HG03280 (cell line): Measurements from ENCODE around the gene SYCP2L.

Experiments used
- ATAC-seq: cut with Tn5 transposase; IDR thresholded peaks from one replicate; pipeline ENCODE4 v1.9.1; 2021; ENCODE audit warnings: mild to moderate bottlenecking, moderate library complexity; ENCODE audit not compliant: unreplicated experiment

The SYCP2L gene

GRCh38 chr6:11006061-11006460, 119.2 kb downstream of the SYCP2L start:
- no peak for ATAC-seq

GRCh38 chr6:11007715-11008608, 121.1 kb downstream of the SYCP2L start:
- no peak for ATAC-seq

- no peak for ATAC-seq
Measured at GRCh38 chr6:11008821-11009220, 122.0 kb downstream of the SYCP2L start.

- peak; percentile 57 for ATAC-seq
Measured at GRCh38 chr6:11009353-11009752, 122.5 kb downstream of the SYCP2L start.

GRCh38 chr6:11011787-11012234, 125.0 kb downstream of the SYCP2L start:
- ATAC-seq, result no peak

GRCh38 chr6:11012295-11012754, 125.5 kb downstream of the SYCP2L start:
- no peak for ATAC-seq

GRCh38 chr6:11012976-11013720, 126.3 kb downstream of the SYCP2L start:
- ATAC-seq, result no peak

- no peak for ATAC-seq
Measured at GRCh38 chr6:11013721-11014070, 126.8 kb downstream of the SYCP2L start.

GRCh38 chr6:11015102-11015501, 128.2 kb downstream of the SYCP2L start:
- no peak for ATAC-seq

- ATAC-seq, result no peak
Measured at GRCh38 chr6:11016452-11016851, 129.6 kb downstream of the SYCP2L start.

GRCh38 chr6:11017090-11017489, 130.2 kb downstream of the SYCP2L start:
- ATAC-seq, result no peak

- ATAC-seq, result no peak
Measured at GRCh38 chr6:11018225-11018624, 131.4 kb downstream of the SYCP2L start.

- ATAC-seq, result no peak
Measured at GRCh38 chr6:11021003-11021402, 134.2 kb downstream of the SYCP2L start.

GRCh38 chr6:11021714-11022113, 134.9 kb downstream of the SYCP2L start:
- no peak for ATAC-seq

GRCh38 chr6:11023032-11023431, 136.2 kb downstream of the SYCP2L start:
- no peak for ATAC-seq
